HCT116 (cell line): ENCODE results near the gene DLG2. TPM values are rescaled to one million over a fixed set of nuclear protein-coding genes. Genes with fewer than 3 reads are reported as not detected.

Source experiments
- ATAC-seq: fragments of 200-7000 bp; cut with Tn5 transposase; 2 replicates; pipeline ENCODE4 v1.9.1; 2020; ENCODE audit warnings: mild to moderate bottlenecking, moderate library complexity
- BruUV-seq: library from RNA; stranded (reverse); fragments of 400-500 nt; replicated peaks from 2 replicates; lab custom pipeline; 2021; lab: Mats Ljungman, UMichigan
- CTCF ChIA-PET: fragments of 300-600 bp; sonication (Branson Sonifier 250); formaldehyde crosslinking; loops from one replicate; lab custom pipeline; 2021; ENCODE audit warnings: antibody characterized with exemption; lab: Charles Lee
- POLR2A ChIA-PET: fragments of 300-600, 350-600 bp; sonication (Branson Sonifier 250); formaldehyde crosslinking; loops from one replicate; lab custom pipeline; 2021; ENCODE audit warnings: antibody characterized with exemption; lab: Charles Lee
- RAD21 ChIA-PET, 2 experiments: fragments of 300-600 bp; sonication (Branson Sonifier 250); formaldehyde crosslinking; loops; one replicate each; lab custom pipeline; 2023; ENCODE audit warnings: low total read pairs in 2 of 2; ENCODE audit not compliant: uncharacterized antibody in 2 of 2, unreplicated experiment in 2 of 2, low non-redundant PET in 1 of 2; lab: Charles Lee
- DNase-seq: peaks from one replicate; pipeline ENCODE4 v3.0.0-alpha.2; 2010; ENCODE audit warnings: low read depth, low spot score
- H2AFZ ChIP-seq: fragments of 200-600 bp; shearing (Covaris generic), sonication (generic); 2 replicates; pipeline ENCODE4 v1.6.1; 2017; ENCODE audit warnings: low read depth, mixed run types, mixed read lengths, antibody characterized with exemption, low read length; ENCODE audit not compliant: poor library complexity, severe bottlenecking
- H3K27ac ChIP-seq: 2 replicates; pipeline ENCODE4 v1.5.1; 2012; ENCODE audit warnings: low read depth, low read length
- H3K27me3 ChIP-seq: fragments of 200-600 bp; sonication (generic); 2 replicates; pipeline ENCODE4 v1.6.1; 2016; ENCODE audit warnings: mixed run types, low read length, mixed read lengths; ENCODE audit not compliant: insufficient read depth
- H3K36me3 ChIP-seq, 2 experiments: fragments of 200-500 bp in 1 of 2; fragments of 200-600 bp in 1 of 2; sonication (Bioruptor generic) in 1 of 2; sonication (generic) in 1 of 2; 2 replicates each; pipeline versions ENCODE4 v1.5.1 to v1.6.1; 2014 to 2016; ENCODE audit warnings: low read length in 2 of 2, inconsistent platforms in 1 of 2, mixed read lengths in 1 of 2, mixed run types in 1 of 2; ENCODE audit not compliant: insufficient read depth in 2 of 2, control insufficient read depth in 1 of 2
- H3K4me1 ChIP-seq, 2 experiments: fragments of 200-600 bp in 1 of 2; sonication (generic) in 1 of 2; 2 replicates each; pipeline versions ENCODE4 v1.5.1 to v1.6.1; 2012 to 2017; ENCODE audit warnings: low read length in 2 of 2, inconsistent platforms in 1 of 2, mild to moderate bottlenecking in 1 of 2, mixed read lengths in 1 of 2, mixed run types in 1 of 2, moderate library complexity in 1 of 2; ENCODE audit not compliant: insufficient read depth in 2 of 2, control insufficient read depth in 1 of 2
- H3K4me2 ChIP-seq: fragments of 200-600 bp; sonication (generic); 2 replicates; pipeline ENCODE4 v1.6.1; 2017; ENCODE audit warnings: mixed run types, low read length, mixed read lengths
- H3K4me3 ChIP-seq, 2 experiments: fragments of 200-600 bp in 1 of 2; sonication (generic) in 1 of 2; replicated peaks in 1 of 2; 2 replicates each; pipeline ENCODE4 v1.5.1; 2011 to 2016; ENCODE audit warnings: low read length in 2 of 2, control low read depth in 1 of 2, low read depth in 1 of 2, mild to moderate bottlenecking in 1 of 2, mixed read lengths in 1 of 2, mixed run types in 1 of 2
- H3K79me2 ChIP-seq: fragments of 200-600 bp; sonication (generic); 2 replicates; pipeline ENCODE4 v1.6.1; 2017; ENCODE audit warnings: mild to moderate bottlenecking, mixed run types, low read length, moderate library complexity, mixed read lengths; ENCODE audit not compliant: insufficient read depth
- H3K9ac ChIP-seq: fragments of 200-600 bp; sonication (generic); 2 replicates; pipeline ENCODE4 v1.6.1; 2016; ENCODE audit warnings: low read length, mixed read lengths
- H3K9me2 ChIP-seq: fragments of 200-600 bp; sonication (generic), shearing (Covaris generic); 2 replicates; pipeline ENCODE4 v1.6.1; 2017; ENCODE audit warnings: mixed run types, mild to moderate bottlenecking, moderate library complexity; ENCODE audit not compliant: insufficient read depth
- H3K9me3 ChIP-seq, 2 experiments: fragments of 200-500 bp in 1 of 2; fragments of 200-600 bp in 1 of 2; sonication (Bioruptor generic) in 1 of 2; sonication (generic) in 1 of 2; 2 replicates each; pipeline ENCODE4 v1.6.1; 2014 to 2017; ENCODE audit warnings: low read length in 2 of 2, mixed read lengths in 2 of 2, inconsistent platforms in 1 of 2, low read depth in 1 of 2, mild to moderate bottlenecking in 1 of 2, mixed run types in 1 of 2, moderate library complexity in 1 of 2; ENCODE audit not compliant: control insufficient read depth in 1 of 2, insufficient read depth in 1 of 2
- H4K20me1 ChIP-seq: fragments of 200-600 bp; sonication (generic), shearing (Covaris generic); 2 replicates; pipeline ENCODE4 v1.6.1; 2017; ENCODE audit warnings: mixed run types, mild to moderate bottlenecking, moderate library complexity; ENCODE audit not compliant: insufficient read depth
- ATF3 ChIP-seq: IDR thresholded peaks from 2 replicates; pipeline ENCODE4 v1.6.1; 2012
- CTCF ChIP-seq, 3 experiments: fragments of 200-600 bp in 1 of 3; sonication (generic) in 1 of 3; IDR thresholded peaks in 2 of 3; conservative IDR thresholded peaks in 1 of 3; 2 replicates each; pipeline ENCODE4 v1.5.1; 2012 to 2017; ENCODE audit warnings: low read depth in 2 of 3, low read length in 2 of 3, antibody characterized with exemption in 1 of 3, borderline replicate concordance in 1 of 3, control low read depth in 1 of 3, mild to moderate bottlenecking in 1 of 3, mixed read lengths in 1 of 3, mixed run types in 1 of 3, moderate library complexity in 1 of 3; ENCODE audit not compliant: insufficient read depth in 1 of 3
- ELF1 ChIP-seq: IDR thresholded peaks from 2 replicates; pipeline ENCODE4 v1.6.1; 2012; ENCODE audit warnings: low read depth, borderline replicate concordance
- EZH2phosphoT487 ChIP-seq: fragments of 200-600 bp; IDR thresholded peaks from 2 replicates; pipeline ENCODE4 v1.6.1; 2018; ENCODE audit warnings: antibody characterized with exemption, borderline replicate concordance
- JUND ChIP-seq: IDR thresholded peaks from 2 replicates; pipeline ENCODE4 v1.6.1; 2012
- MAX ChIP-seq: IDR thresholded peaks from 2 replicates; pipeline ENCODE4 v1.6.1; 2012
- POLR2AphosphoS5 ChIP-seq: IDR thresholded peaks from 2 replicates; pipeline ENCODE4 v1.6.1; 2011; ENCODE audit warnings: mild to moderate bottlenecking, low read depth, low read length, moderate library complexity
- RAD21 ChIP-seq: IDR thresholded peaks from 2 replicates; pipeline ENCODE4 v1.6.1; 2012; ENCODE audit warnings: low read depth, mild to moderate bottlenecking
- REST ChIP-seq: IDR thresholded peaks from 2 replicates; pipeline ENCODE4 v1.6.1; 2012; ENCODE audit warnings: low read depth
- SIN3A ChIP-seq: IDR thresholded peaks from 2 replicates; pipeline ENCODE4 v1.6.1; 2012; ENCODE audit warnings: low read depth
- SP1 ChIP-seq: IDR thresholded peaks from 2 replicates; pipeline ENCODE4 v1.6.1; 2012; ENCODE audit warnings: low read depth
- intact Hi-C: fragments of 100-400 bp; cut with micrococcal nuclease; formaldehyde crosslinking; loops from 2 replicates; pipeline ENCODE4 v1.10.0; 2022
- total RNA-seq: library from RNA; stranded (reverse); gene quantifications from one replicate; pipeline ENCODE4 v1.2.1, GENCODE V29; 2021; ENCODE audit not compliant: unreplicated experiment

DLG2 gene
- total RNA-seq, 1 experiment from 2014 or later: 2.4 TPM

- no peaks in the 10 kb centered on the region for H4K20me1 ChIP-seq
- ChIA-PET POLR2A (no interaction called here), CTCF (no interaction called here)
- no peak for ATAC-seq
- H3K27ac ChIP-seq: no peak overlapping the region
- H3K27me3 ChIP-seq: 0 out of 2 replicates have a peak, but pooled peaks cover 4% of the 10 kb centered on the region
- H3K4me2 ChIP-seq: no peak overlapping the region
- BruUV-seq: no TSS peak
- H3K9ac ChIP-seq: no peak overlapping the region
- H3K9me2 ChIP-seq: no peaks in the 10 kb centered on the region
- H3K4me1 ChIP-seq: no peaks in the 10 kb centered on the region
- intact Hi-C loops: no loop called here
- no peaks in the 10 kb centered on the region for H3K9me3 ChIP-seq
- no peak for TF ChIP-seq MAX
- no peak for TF ChIP-seq REST
- TF ChIP-seq, all 23 proteins: peak for 0
- H3K36me3 ChIP-seq: no peaks in the 10 kb centered on the region
- no peak overlapping the region for H3K4me3 ChIP-seq
- H3K79me2 ChIP-seq: no peaks in the 10 kb centered on the region
- H2AFZ ChIP-seq: no peak overlapping the region
- RAD21 ChIA-PET: no interaction called here
- DNase-seq: no peak
Observed at GRCh38 chr11:85438328-85438727, 188.8 kb downstream of the DLG2 start.

GRCh38 chr11:85431319-85431718, 195.8 kb downstream of the DLG2 start:
- ChIA-PET POLR2A (no interaction called here), RAD21 (no interaction called here), CTCF (no interaction called here)
- Histone ChIP-seq H4K20me1 (no peaks in the 10 kb centered on the region), H3K4me1 (no peaks in the 10 kb centered on the region), H3K9me2 (no peaks in the 10 kb centered on the region), H3K9me3 (no peaks in the 10 kb centered on the region), H3K27me3 (0 out of 2 replicates have a peak, but pooled peaks cover 16% of the 10 kb centered on the region), H3K4me2 (no peak overlapping the region), H3K4me3 (no peak overlapping the region), H2AFZ (no peak overlapping the region), H3K9ac (no peak overlapping the region), H3K79me2 (no peaks in the 10 kb centered on the region), H3K36me3 (no peaks in the 10 kb centered on the region), H3K27ac (no peak overlapping the region)
- intact Hi-C loops: no loop called here
- DNase-seq (no peak), ATAC-seq (no peak)
- no peak for TF ChIP-seq SP1
- no peak for TF ChIP-seq JUND
- TF ChIP-seq ATF3: no peak
- no peak for TF ChIP-seq CTCF (IDR thresholded peaks at IDR 0.05 in 2 of 3, conservative IDR thresholded peaks at IDR 0.05 in 1 of 3; ENCODE audit: borderline replicate concordance in 1 of 3, insufficient read depth in 1 of 3, low read depth in 2 of 3, low read length in 2 of 3)
- TF ChIP-seq EZH2phosphoT487: no peak
- no peak for TF ChIP-seq RAD21
- no peak for TF ChIP-seq ELF1
- no peak for TF ChIP-seq POLR2AphosphoS5
- no peak for TF ChIP-seq SIN3A
- TF ChIP-seq MAX: no peak
- no TSS peak for BruUV-seq
